ENCODE measurements around the gene DLG4. TPM values are rescaled to one million over a fixed set of nuclear protein-coding genes. Genes with fewer than 3 reads are reported as not detected.

The DLG4 gene
- total RNA-seq, 1 donor from 2014 or later, result 34.9 TPM

DNA sequence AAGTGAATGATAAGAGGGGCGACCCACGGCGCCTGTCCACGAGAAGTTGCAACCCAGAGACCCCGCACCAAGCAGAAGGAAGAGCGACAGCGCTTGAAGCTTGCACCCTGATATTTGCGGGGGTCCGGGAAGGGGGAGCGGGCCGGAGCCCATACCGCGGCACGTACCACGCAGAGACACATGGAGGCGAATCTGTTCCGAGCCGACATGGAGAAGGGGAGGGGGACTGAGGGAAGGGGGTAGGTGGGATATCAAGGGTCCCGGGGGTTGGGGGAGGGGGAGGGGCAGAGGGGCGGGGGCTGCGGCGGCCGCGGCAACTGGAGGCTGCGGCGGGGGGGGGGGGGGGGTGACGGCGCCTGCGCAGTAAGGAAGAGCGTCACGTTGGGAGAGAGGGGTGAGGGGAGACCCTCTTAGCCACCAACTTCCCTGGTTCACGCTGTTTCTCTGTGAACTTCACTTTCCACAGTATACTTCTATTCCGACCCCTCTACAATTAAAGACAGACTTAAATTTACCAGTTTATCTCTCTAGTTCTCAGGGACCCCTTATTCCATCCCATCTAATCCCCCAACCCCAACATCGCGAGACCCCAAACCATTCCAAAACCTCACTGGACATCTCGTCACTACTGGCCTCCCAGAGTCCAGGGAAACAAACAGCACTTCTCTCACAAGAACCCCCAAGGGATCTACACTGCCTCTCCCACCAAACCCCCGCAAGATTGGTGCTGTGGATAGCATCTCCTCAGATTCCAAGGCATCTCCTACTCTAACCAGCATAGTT, 8.0 kb downstream of the DLG4 start:
- H3K9me3 ChIP-seq, result no peaks in the 10 kb centered on the region
- no peak for DNase-seq (ENCODE audit: low spot score in 2 of 2)
- no peaks in the 10 kb centered on the region for H3K36me3 ChIP-seq
- TF ChIP-seq, protein P1, sequence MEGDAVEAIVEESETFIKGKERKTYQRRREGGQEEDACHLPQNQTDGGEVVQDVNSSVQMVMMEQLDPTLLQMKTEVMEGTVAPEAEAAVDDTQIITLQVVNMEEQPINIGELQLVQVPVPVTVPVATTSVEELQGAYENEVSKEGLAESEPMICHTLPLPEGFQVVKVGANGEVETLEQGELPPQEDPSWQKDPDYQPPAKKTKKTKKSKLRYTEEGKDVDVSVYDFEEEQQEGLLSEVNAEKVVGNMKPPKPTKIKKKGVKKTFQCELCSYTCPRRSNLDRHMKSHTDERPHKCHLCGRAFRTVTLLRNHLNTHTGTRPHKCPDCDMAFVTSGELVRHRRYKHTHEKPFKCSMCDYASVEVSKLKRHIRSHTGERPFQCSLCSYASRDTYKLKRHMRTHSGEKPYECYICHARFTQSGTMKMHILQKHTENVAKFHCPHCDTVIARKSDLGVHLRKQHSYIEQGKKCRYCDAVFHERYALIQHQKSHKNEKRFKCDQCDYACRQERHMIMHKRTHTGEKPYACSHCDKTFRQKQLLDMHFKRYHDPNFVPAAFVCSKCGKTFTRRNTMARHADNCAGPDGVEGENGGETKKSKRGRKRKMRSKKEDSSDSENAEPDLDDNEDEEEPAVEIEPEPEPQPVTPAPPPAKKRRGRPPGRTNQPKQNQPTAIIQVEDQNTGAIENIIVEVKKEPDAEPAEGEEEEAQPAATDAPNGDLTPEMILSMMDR (IDR thresholded peaks at IDR 0.05), result no peak
- H3K27ac ChIP-seq, result no peak overlapping the region
- peaks cover 11 to 12% of the 10 kb centered on the region in 2 donors for H3K4me1 ChIP-seq
- intact Hi-C loops (cut with DNase I), result loop anchor here (10.0 kb wide), 1 partner anchor 623 kb away; the partner anchor contains the start of gene KDM6B
- H3K4me3 ChIP-seq, result no peak overlapping the region
- H3K27me3 ChIP-seq, result no peaks in the 10 kb centered on the region

DNA sequence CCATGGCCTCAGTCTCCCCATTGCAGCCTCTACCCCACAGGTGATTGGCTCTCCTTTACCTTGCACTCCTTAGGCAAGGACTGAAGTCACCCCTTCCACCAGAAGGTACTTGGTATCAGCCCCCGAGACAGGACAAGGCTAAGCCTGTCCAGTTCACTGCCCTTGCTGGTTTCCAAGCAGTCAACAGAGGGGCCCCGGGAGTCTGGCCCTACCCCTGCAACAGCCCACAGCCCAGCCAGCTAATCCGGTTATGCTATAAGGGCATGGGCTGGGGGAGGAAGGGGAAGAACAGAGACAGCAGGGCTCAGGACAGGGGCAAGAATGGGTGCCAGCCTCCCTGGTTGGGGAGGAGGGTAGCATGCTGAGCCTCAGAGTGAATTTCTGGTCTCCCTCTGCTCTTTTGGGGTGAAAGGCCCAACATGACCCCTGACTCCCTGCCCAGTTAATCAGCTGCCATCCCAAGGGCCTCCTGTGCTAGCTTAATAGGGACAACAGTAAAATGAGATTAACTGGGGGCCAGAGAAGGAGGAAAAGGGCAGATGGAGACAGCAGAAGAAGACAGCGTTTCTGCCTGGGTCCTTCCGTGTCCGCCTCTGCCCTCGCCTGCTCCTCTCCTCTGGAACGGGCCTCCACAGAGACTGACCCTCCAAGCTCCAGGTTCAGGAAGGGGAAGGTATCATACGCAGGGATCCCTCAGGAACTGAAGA, 10.7 kb downstream of the DLG4 start:
- no peak for DNase-seq (ENCODE audit: low spot score in 2 of 2)
- TF ChIP-seq, protein P1 (IDR thresholded peaks at IDR 0.05), result no peak
- H3K4me3 ChIP-seq, result no peak overlapping the region
- peaks cover 0 to 10% of the 10 kb centered on the region in 2 donors for H3K4me1 ChIP-seq
- H3K9me3 ChIP-seq, result no peaks in the 10 kb centered on the region
- intact Hi-C loops (cut with DNase I), result no loop called here
- H3K27ac ChIP-seq, result no peak overlapping the region
- no peaks in the 10 kb centered on the region for H3K36me3 ChIP-seq
- no peaks in the 10 kb centered on the region for H3K27me3 ChIP-seq

DNA sequence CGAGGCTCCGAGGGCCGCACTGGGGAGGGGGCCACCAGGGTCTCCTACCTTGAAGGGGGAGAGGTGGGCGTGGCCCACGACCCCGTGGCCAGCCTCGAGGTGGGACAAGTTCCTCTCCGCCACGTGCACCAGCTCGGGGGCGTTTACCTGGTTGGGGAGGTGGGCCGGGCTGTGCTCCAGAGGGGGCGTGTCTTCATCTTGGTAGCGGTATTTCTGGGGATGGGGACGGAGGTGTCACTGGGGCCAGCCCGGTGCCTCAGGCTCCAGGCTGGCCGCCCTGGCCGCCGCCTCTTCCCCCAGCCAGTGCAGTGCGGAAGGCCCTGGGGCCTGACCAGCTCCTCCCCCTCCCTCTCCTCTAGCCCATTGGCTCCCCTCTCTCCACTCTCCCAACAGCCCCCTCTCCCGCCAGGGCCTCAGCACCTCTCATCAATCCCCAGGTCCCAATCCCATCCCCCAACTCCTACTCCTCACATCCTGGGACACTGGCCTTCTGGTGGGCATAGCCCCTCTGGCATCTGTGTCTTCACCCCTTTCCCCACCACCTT, 11.5 kb downstream of the DLG4 start:
- no peak overlapping the region for H3K27ac ChIP-seq
- no peaks in the 10 kb centered on the region for H3K9me3 ChIP-seq
- peaks cover 1 to 6% of the 10 kb centered on the region in 2 donors for H3K36me3 ChIP-seq
- H3K4me1 ChIP-seq, result peaks cover 0 to 10% of the 10 kb centered on the region in 2 donors
- TF ChIP-seq, protein P1 (IDR thresholded peaks at IDR 0.05), result no peak
- intact Hi-C loops (cut with DNase I), result no loop called here
- DNase-seq (ENCODE audit: low spot score in 2 of 2), result no peak
- H3K4me3 ChIP-seq, result no peak overlapping the region
- no peaks in the 10 kb centered on the region for H3K27me3 ChIP-seq

DNA sequence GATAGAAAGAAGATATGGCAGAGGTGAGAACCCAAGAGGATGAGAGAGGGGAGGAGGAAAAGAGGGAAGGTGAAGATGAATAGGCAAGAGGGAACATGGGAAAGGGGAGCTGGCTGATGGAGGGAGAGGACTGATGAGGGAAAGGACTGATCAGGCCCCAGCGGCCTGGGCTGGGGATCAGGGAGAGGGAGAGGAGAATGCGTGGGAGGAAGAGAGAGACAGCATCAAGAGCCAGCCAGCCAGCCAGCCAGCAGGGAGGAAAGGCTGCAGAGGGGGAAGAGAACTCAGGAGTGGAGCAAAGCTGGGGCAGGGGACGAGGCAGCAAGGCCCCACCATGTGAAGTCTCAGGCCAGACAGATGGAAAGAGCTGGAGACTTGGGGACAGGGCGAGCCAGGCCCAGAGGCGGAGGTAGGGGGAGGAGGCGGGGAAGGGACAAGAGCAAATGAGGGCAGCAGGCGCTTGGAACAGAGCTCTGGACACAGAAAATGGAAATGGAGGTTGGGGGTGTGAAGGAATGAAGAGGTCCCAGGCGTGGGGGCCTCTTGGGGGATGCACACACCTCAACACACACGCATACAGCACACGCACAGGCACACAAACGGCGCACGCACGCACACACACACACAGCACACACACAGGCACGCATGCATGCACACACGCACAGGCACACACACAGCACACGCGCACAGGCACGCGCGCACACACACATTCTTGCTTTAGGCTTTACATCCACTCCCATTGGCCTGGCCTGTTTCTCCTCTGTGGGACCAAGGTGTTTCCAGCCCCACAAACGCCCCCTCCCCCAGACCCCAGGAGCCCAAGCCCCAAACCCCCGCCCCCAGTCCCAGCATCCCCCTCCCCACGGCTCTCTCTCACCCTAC, 12.3 kb downstream of the DLG4 start:
- Histone ChIP-seq H3K27me3 (no peaks in the 10 kb centered on the region), H3K9me3 (no peaks in the 10 kb centered on the region), H3K4me3 (no peak overlapping the region), H3K4me1 (peaks cover 0 to 10% of the 10 kb centered on the region in 2 donors), H3K36me3 (peaks cover 8 to 13% of the 10 kb centered on the region in 2 donors), H3K27ac (no peak overlapping the region)
- TF ChIP-seq, protein P1 (IDR thresholded peaks at IDR 0.05), result no peak
- intact Hi-C loops (cut with DNase I), result no loop called here
- no peak for DNase-seq (ENCODE audit: low spot score in 2 of 2)

DNA sequence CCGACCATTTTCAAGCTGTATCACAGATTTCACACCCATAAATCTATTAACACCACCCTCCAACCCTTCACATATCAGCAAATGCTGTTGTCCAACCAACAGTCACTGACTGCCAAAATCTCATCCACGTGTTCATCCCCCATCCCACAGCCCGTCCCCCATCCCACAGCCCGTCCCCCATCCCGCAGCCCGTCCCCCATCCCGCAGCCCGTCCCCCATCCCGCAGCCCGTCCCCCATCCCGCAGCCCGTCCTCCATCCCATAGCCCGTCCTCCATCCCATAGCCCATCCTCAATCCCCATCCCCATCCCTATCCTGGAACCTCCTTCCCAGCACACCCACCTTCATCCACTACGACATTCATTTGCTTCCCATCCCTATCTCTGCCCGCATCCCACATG, 14.1 kb downstream of the DLG4 start:
- no peaks in the 10 kb centered on the region for H3K9me3 ChIP-seq
- TF ChIP-seq, protein P1 (IDR thresholded peaks at IDR 0.05), result no peak
- peaks cover 13 to 21% of the 10 kb centered on the region in 2 donors for H3K36me3 ChIP-seq
- intact Hi-C loops (cut with DNase I), result loop anchor here (1.0 kb wide), 1 partner anchor 9 kb away; no protein-coding TSS in a partner anchor
- H3K27me3 ChIP-seq, result no peaks in the 10 kb centered on the region
- peak overlapping the region; percentile 67 to 69 for H3K27ac ChIP-seq
- H3K4me3 ChIP-seq, result peak overlapping the region; percentile 55 to 71
- DNase-seq (ENCODE audit: low spot score in 2 of 2), result no peak
- H3K4me1 ChIP-seq, result peaks cover 0 to 10% of the 10 kb centered on the region in 2 donors
